Gastroesophageal sphincter (tissue), 3 donors: ENCODE measurements around the gene BRD3.

Experiments used
- CTCF ChIP-seq, 4 experiments: fragments of 200-600 bp in 2 of 4; fragments of 450-650 bp in 2 of 4; sonication (generic) in 1 of 4; IDR thresholded peaks; one replicate each; pipeline ENCODE4 v1.5.1; 2017 to 2019; ENCODE audit warnings: antibody characterized with exemption in 4 of 4, mild to moderate bottlenecking in 2 of 4, moderate library complexity in 2 of 4
- POLR2A ChIP-seq, 2 donors: fragments of 450-650 bp; IDR thresholded peaks; one replicate each; pipeline ENCODE4 v1.6.1; 2017; ENCODE audit warnings: antibody characterized with exemption in 2 of 2, mild to moderate bottlenecking in 2 of 2, moderate library complexity in 1 of 2
- POLR2AphosphoS5 ChIP-seq: sonication (generic); formaldehyde crosslinking; IDR thresholded peaks from one replicate; pipeline ENCODE4 v1.6.1; 2017; ENCODE audit warnings: antibody characterized with exemption

GRCh38 chr9:134028575-134029247, 39.1 kb downstream of the BRD3 start:
- TF ChIP-seq CTCF (IDR thresholded peaks at IDR 0.05) (no peak), POLR2AphosphoS5 (no peak), POLR2A (IDR thresholded peaks at IDR 0.05) (no peak)
